GM23338 (cell line): ENCODE data around the gene ASB15. TPM values are rescaled to one million over a fixed set of nuclear protein-coding genes. Genes with fewer than 3 reads are reported as not detected.

Experiments
- EZH2 ChIP-seq: fragments of 200-600 bp; sonication (generic); IDR thresholded peaks from one replicate; pipeline ENCODE4 v1.8.0; 2017; ENCODE audit warnings: antibody characterized with exemption, mild to moderate bottlenecking, low read depth; ENCODE audit not compliant: unreplicated experiment
- EZH2phosphoT487 ChIP-seq: fragments of 200-600 bp; sonication (generic); IDR thresholded peaks from one replicate; pipeline ENCODE4 v1.8.1; 2018; ENCODE audit warnings: antibody characterized with exemption; ENCODE audit not compliant: unreplicated experiment
- JUNB ChIP-seq: IDR thresholded peaks from one replicate; pipeline ENCODE4 v1.6.1; 2016; ENCODE audit warnings: antibody characterized with exemption; ENCODE audit not compliant: unreplicated experiment
- POLR2AphosphoS5 ChIP-seq: IDR thresholded peaks from 2 replicates; pipeline ENCODE4 v1.6.1; 2016; ENCODE audit warnings: antibody characterized with exemption, low read depth
- STAT1 ChIP-seq: IDR thresholded peaks from one replicate; pipeline ENCODE4 v1.6.1; 2016; ENCODE audit warnings: antibody characterized with exemption; ENCODE audit not compliant: unreplicated experiment
- ZNF462 ChIP-seq: fragments of 250-450 bp; sonication (Bioruptor Pico); IDR thresholded peaks from 2 replicates; pipeline ENCODE4 v1.5.0; 2020; ENCODE audit warnings: mild to moderate bottlenecking, moderate library complexity
- polyA plus RNA-seq: library from polyadenylated mRNA; unstranded; fragments of >200 nt; fragmentation: Nextera tagmentation; extraction: Ambion mirVana; gene quantifications from 2 replicates; pipeline ENCODE4 v1.2.1, GENCODE V29; 2016
- total RNA-seq: library from RNA; depleted of rRNA; stranded (reverse); fragments of >200 nt; shearing (Covaris generic); gene quantifications from 2 replicates; pipeline ENCODE4 v1.2.3, GENCODE V29; 2014
- TF ChIP-seq, protein P1 (sequence below): IDR thresholded peaks from 2 replicates; pipeline ENCODE4 v1.6.1; 2016; ENCODE audit warnings: antibody characterized with exemption
- TF ChIP-seq, protein P2 (sequence below): IDR thresholded peaks from one replicate; pipeline ENCODE4 v1.6.1; 2018; ENCODE audit warnings: antibody characterized with exemption; ENCODE audit not compliant: unreplicated experiment

Gene ASB15
- total and polyA plus RNA-seq, 2 experiments from 2014 or later = not detected

- TF ChIP-seq ZNF462 (CRISPR knock-in tag) = no peak
- TF ChIP-seq, protein P1, sequence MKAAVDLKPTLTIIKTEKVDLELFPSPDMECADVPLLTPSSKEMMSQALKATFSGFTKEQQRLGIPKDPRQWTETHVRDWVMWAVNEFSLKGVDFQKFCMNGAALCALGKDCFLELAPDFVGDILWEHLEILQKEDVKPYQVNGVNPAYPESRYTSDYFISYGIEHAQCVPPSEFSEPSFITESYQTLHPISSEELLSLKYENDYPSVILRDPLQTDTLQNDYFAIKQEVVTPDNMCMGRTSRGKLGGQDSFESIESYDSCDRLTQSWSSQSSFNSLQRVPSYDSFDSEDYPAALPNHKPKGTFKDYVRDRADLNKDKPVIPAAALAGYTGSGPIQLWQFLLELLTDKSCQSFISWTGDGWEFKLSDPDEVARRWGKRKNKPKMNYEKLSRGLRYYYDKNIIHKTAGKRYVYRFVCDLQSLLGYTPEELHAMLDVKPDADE = no peak
- TF ChIP-seq, protein P2, sequence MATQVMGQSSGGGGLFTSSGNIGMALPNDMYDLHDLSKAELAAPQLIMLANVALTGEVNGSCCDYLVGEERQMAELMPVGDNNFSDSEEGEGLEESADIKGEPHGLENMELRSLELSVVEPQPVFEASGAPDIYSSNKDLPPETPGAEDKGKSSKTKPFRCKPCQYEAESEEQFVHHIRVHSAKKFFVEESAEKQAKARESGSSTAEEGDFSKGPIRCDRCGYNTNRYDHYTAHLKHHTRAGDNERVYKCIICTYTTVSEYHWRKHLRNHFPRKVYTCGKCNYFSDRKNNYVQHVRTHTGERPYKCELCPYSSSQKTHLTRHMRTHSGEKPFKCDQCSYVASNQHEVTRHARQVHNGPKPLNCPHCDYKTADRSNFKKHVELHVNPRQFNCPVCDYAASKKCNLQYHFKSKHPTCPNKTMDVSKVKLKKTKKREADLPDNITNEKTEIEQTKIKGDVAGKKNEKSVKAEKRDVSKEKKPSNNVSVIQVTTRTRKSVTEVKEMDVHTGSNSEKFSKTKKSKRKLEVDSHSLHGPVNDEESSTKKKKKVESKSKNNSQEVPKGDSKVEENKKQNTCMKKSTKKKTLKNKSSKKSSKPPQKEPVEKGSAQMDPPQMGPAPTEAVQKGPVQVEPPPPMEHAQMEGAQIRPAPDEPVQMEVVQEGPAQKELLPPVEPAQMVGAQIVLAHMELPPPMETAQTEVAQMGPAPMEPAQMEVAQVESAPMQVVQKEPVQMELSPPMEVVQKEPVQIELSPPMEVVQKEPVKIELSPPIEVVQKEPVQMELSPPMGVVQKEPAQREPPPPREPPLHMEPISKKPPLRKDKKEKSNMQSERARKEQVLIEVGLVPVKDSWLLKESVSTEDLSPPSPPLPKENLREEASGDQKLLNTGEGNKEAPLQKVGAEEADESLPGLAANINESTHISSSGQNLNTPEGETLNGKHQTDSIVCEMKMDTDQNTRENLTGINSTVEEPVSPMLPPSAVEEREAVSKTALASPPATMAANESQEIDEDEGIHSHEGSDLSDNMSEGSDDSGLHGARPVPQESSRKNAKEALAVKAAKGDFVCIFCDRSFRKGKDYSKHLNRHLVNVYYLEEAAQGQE = no peak
- no peak for TF ChIP-seq EZH2phosphoT487
- TF ChIP-seq POLR2AphosphoS5 = no peak
- no peak for TF ChIP-seq JUNB
- no peak for TF ChIP-seq EZH2
- no peak for TF ChIP-seq STAT1
These were observed 79.9 kb downstream of the ASB15 start (continued) for GRCh38 chr7:123681561-123681960.
